Activated T-cell treated with anti-CD3 and anti-CD28 coated beads for 4 hours (primary cell): ENCODE measurements around the gene CCDC136.

Source experiments
- DNase-seq: peaks from one replicate; pipeline ENCODE4 v3.0.0-alpha.2; 2020

Gene CCDC136

GRCh38 chr7:128791121-128791971, at the start of gene CCDC136:
Gene CCDC136 (plus strand): TSS chr7:128791968. CDS start chr7:128792412, 444 bp downstream.
- DNase-seq: peak; percentile 65

GRCh38 chr7:128742206-128742605, 49.6 kb upstream of the CCDC136 start:
- no peak for DNase-seq

GRCh38 chr7:128743112-128743772, 48.5 kb upstream of the CCDC136 start:
- no peak for DNase-seq

- DNase-seq: no peak
These were observed 47.3 kb upstream of the CCDC136 start for GRCh38 chr7:128744366-128744905.

- DNase-seq: no peak
These were observed 46.1 kb upstream of the CCDC136 start for GRCh38 chr7:128745706-128746105.

GRCh38 chr7:128747327-128748079, 44.3 kb upstream of the CCDC136 start:
- no peak for DNase-seq

- no peak for DNase-seq
These were observed 39.5 kb upstream of the CCDC136 start for GRCh38 chr7:128752251-128752650.

- DNase-seq: no peak
These were observed 36.5 kb upstream of the CCDC136 start for GRCh38 chr7:128755075-128755818.

- no peak for DNase-seq
These were observed 35.8 kb upstream of the CCDC136 start for GRCh38 chr7:128755819-128756476.

- no peak for DNase-seq
These were observed 34.6 kb upstream of the CCDC136 start for GRCh38 chr7:128757203-128757602.

- DNase-seq: no peak
These were observed 33.2 kb upstream of the CCDC136 start for GRCh38 chr7:128758553-128758952.

GRCh38 chr7:128759242-128759641, 32.5 kb upstream of the CCDC136 start:
- DNase-seq: no peak

GRCh38 chr7:128763541-128763940, 28.2 kb upstream of the CCDC136 start:
- DNase-seq: no peak

- no peak for DNase-seq
These were observed 24.2 kb upstream of the CCDC136 start for GRCh38 chr7:128767475-128768110.

GRCh38 chr7:128770233-128770632, 21.5 kb upstream of the CCDC136 start:
- no peak for DNase-seq

- no peak for DNase-seq
These were observed 18.2 kb upstream of the CCDC136 start for GRCh38 chr7:128773604-128774003.

GRCh38 chr7:128774029-128774689, 17.6 kb upstream of the CCDC136 start:
- no peak for DNase-seq

- DNase-seq: no peak
These were observed 16.8 kb upstream of the CCDC136 start for GRCh38 chr7:128774921-128775320.

- no peak for DNase-seq
These were observed 15.9 kb upstream of the CCDC136 start, which contains the start of gene OPN1SW for GRCh38 chr7:128775744-128776474. Gene OPN1SW (minus strand): TSS chr7:128775794. CDS start chr7:128775781, 13 bp downstream.
